GM18526 (cell line): ENCODE measurements around the gene CACNA1F.

Experiments used
- POLR2A ChIP-seq: IDR thresholded peaks from 3 replicates; pipeline ENCODE4 v1.6.1; 2011; ENCODE audit not compliant: insufficient read length; ENCODE audit errors: extremely low read depth

The CACNA1F gene

GRCh38 chrX:49164589-49165360 is 68.4 kb downstream of the CACNA1F start:
- no peak for TF ChIP-seq POLR2A

GRCh38 chrX:49163555-49164419 is 69.4 kb downstream of the CACNA1F start:
- TF ChIP-seq POLR2A, result no peak

- no peak for TF ChIP-seq POLR2A
Observed at GRCh38 chrX:49162620-49163019, 70.5 kb downstream of the CACNA1F start, which contains the start of gene MAGIX. Gene MAGIX, plus strand, starts transcription at chrX:49162758. Its CDS starts 132 bp downstream, at chrX:49162890.

- no peak for TF ChIP-seq POLR2A
Observed at GRCh38 chrX:49161632-49162031, 71.5 kb downstream of the CACNA1F start.

- TF ChIP-seq POLR2A, result no peak
Observed at GRCh38 chrX:49160908-49161307, 72.2 kb downstream of the CACNA1F start.

- no peak for TF ChIP-seq POLR2A
Observed at GRCh38 chrX:49157194-49157593, 75.9 kb downstream of the CACNA1F start.

GRCh38 chrX:49155900-49156837 is 77.0 kb downstream of the CACNA1F start:
- TF ChIP-seq POLR2A, result no peak

- no peak for TF ChIP-seq POLR2A
Observed at GRCh38 chrX:49155243-49155899, 77.8 kb downstream of the CACNA1F start.
